Endothelial cell of umbilical vein (primary cell): ENCODE results near the gene SLC45A1. TPM values are rescaled to one million over a fixed set of nuclear protein-coding genes. Genes with fewer than 3 reads are reported as not detected.

Experiments
- BruUV-seq: library from RNA; stranded (reverse); fragments of 400-500 nt; replicated peaks from 2 replicates; lab custom pipeline; 2021; lab: Mats Ljungman, UMichigan
- CTCF ChIA-PET: fragments of 300-600, 350-600 bp; sonication (Branson Sonifier 250); formaldehyde crosslinking; loops from one replicate; lab custom pipeline; 2021; ENCODE audit warnings: antibody characterized with exemption, inconsistent platforms; lab: Charles Lee
- POLR2A ChIA-PET: fragments of 300-600, 350-600 bp; sonication (Branson Sonifier 250); formaldehyde crosslinking; loops from one replicate; lab custom pipeline; 2021; ENCODE audit warnings: antibody characterized with exemption, inconsistent platforms; lab: Charles Lee
- DNase-seq: peaks from one replicate; pipeline ENCODE4 v3.0.0-alpha.2; 2011; ENCODE audit warnings: low read depth, low spot score
- FAIRE-seq: peaks from 2 replicates; lab custom pipeline; 2011; peaks lifted over from hg19 to GRCh38; lab: Jason Lieb, UNC
- H2AFZ ChIP-seq: 2 replicates; pipeline ENCODE4 v1.6.0; 2012; ENCODE audit warnings: low read depth, low read length, control low read depth, inconsistent platforms
- H3K27ac ChIP-seq: 2 replicates; pipeline ENCODE4 v1.5.1; 2011; ENCODE audit warnings: low read depth, mild to moderate bottlenecking, control low read depth, low read length, moderate library complexity; ENCODE audit not compliant: insufficient read depth
- H3K27me3 ChIP-seq, 2 experiments: 2 replicates each; pipeline versions ENCODE4 v1.6.0 to v1.6.1; 2011; ENCODE audit warnings: low read length in 2 of 2, mixed read lengths in 1 of 2; ENCODE audit not compliant: control insufficient read depth in 2 of 2, insufficient read depth in 2 of 2
- H3K36me3 ChIP-seq, 2 experiments: 2 replicates in 1 of 2; 3 replicates in 1 of 2; pipeline ENCODE4 v1.5.1; 2011; ENCODE audit warnings: low read length in 2 of 2, mild to moderate bottlenecking in 1 of 2, moderate library complexity in 1 of 2; ENCODE audit not compliant: control insufficient read depth in 2 of 2, insufficient read depth in 2 of 2; ENCODE audit errors: extremely low read depth in 1 of 2
- H3K4me1 ChIP-seq: 3 replicates; pipeline ENCODE4 v1.5.1; 2011; ENCODE audit warnings: mild to moderate bottlenecking, low read length; ENCODE audit not compliant: control insufficient read depth, insufficient read depth; ENCODE audit errors: extremely low read depth
- H3K4me2 ChIP-seq: 2 replicates; pipeline ENCODE4 v1.6.1; 2011; ENCODE audit warnings: low read length, control low read depth, mixed read lengths; ENCODE audit not compliant: insufficient read depth
- H3K4me3 ChIP-seq, 3 experiments: fragments of 200-600 bp in 1 of 3; sonication (generic), shearing (Covaris generic) in 1 of 3; replicated peaks in 1 of 3; 2 replicates each; pipeline ENCODE4 v1.5.1; 2011 to 2016; ENCODE audit warnings: control low read depth in 3 of 3, low read length in 3 of 3, mild to moderate bottlenecking in 2 of 3, inconsistent platforms in 1 of 3, low read depth in 1 of 3, moderate library complexity in 1 of 3; ENCODE audit not compliant: insufficient read depth in 1 of 3
- H3K79me2 ChIP-seq: 2 replicates; pipeline ENCODE4 v1.6.0; 2012; ENCODE audit warnings: low read length, inconsistent platforms; ENCODE audit not compliant: control insufficient read depth, insufficient read depth
- H3K9ac ChIP-seq: replicated peaks from 2 replicates; pipeline ENCODE3; 2011; ENCODE audit warnings: low read length, control low read depth; ENCODE audit not compliant: insufficient read depth; ENCODE audit errors: extremely low read depth
- H3K9me1 ChIP-seq: replicated peaks from 3 replicates; pipeline ENCODE4 v1.6.0; 2011; ENCODE audit warnings: mild to moderate bottlenecking, low read length; ENCODE audit not compliant: control insufficient read depth, insufficient read depth; ENCODE audit errors: extremely low read depth
- H3K9me3 ChIP-seq: replicated peaks from 2 replicates; pipeline ENCODE4 v1.5.1; 2012; ENCODE audit warnings: low read length, inconsistent platforms; ENCODE audit not compliant: control insufficient read depth, insufficient read depth
- H4K20me1 ChIP-seq: replicated peaks from 2 replicates; pipeline ENCODE3; 2011; ENCODE audit warnings: mild to moderate bottlenecking, low read length; ENCODE audit not compliant: control insufficient read depth, insufficient read depth; ENCODE audit errors: extremely low read depth
- CTCF ChIP-seq, 2 donors: IDR thresholded peaks; 1 replicate in 1 of 2; 2 replicates in 1 of 2; pipeline ENCODE4 v1.5.1; 2011; ENCODE audit warnings: low read length in 2 of 2, mild to moderate bottlenecking in 2 of 2, moderate library complexity in 2 of 2, control low read depth in 1 of 2, inconsistent platforms in 1 of 2, low read depth in 1 of 2; ENCODE audit not compliant: insufficient read depth in 1 of 2; ENCODE audit errors: extremely low read depth in 1 of 2
- EZH2 ChIP-seq: IDR thresholded peaks from 2 replicates; pipeline ENCODE4 v1.6.1; 2012; ENCODE audit warnings: borderline replicate concordance, low read depth, mild to moderate bottlenecking, moderate library complexity, low read length, inconsistent platforms; ENCODE audit not compliant: severe bottlenecking
- FOS ChIP-seq: IDR thresholded peaks from 2 replicates; pipeline ENCODE4 v1.6.1; 2011; ENCODE audit warnings: mild to moderate bottlenecking, low read length, moderate library complexity, borderline replicate concordance; ENCODE audit not compliant: insufficient read depth
- GATA2 ChIP-seq: IDR thresholded peaks from 2 replicates; pipeline ENCODE4 v1.7.0; 2011; ENCODE audit warnings: low read depth, mild to moderate bottlenecking, moderate library complexity, mixed read lengths, low read length; ENCODE audit not compliant: insufficient read length, insufficient read depth
- JUN ChIP-seq: IDR thresholded peaks from 2 replicates; pipeline ENCODE4 v1.6.1; 2011; ENCODE audit warnings: borderline replicate concordance, low read depth; ENCODE audit not compliant: insufficient read length, insufficient read depth
- MYC ChIP-seq: IDR thresholded peaks from one replicate; pipeline ENCODE4 v1.6.1; 2011; ENCODE audit warnings: mild to moderate bottlenecking, low read depth, low read length
- POLR2A ChIP-seq: IDR thresholded peaks from 2 replicates; pipeline ENCODE4 v1.6.1; 2012; ENCODE audit warnings: low read depth, mild to moderate bottlenecking, control low read depth, low read length
- POLR2AphosphoS5 ChIP-seq: IDR thresholded peaks from 2 replicates; pipeline ENCODE4 v1.6.1; 2012; ENCODE audit warnings: low read depth, mild to moderate bottlenecking, control low read depth, low read length, moderate library complexity; ENCODE audit not compliant: insufficient read depth
- dilution Hi-C: fragments of 300-500 bp; cut with MboI; formaldehyde crosslinking; loops from one replicate; pipeline ENCODE4 v1.15.0; 2019; ENCODE audit warnings: low sequenced_read_pairs; ENCODE audit not compliant: extremely low pct_ligation_motif_present
- intact Hi-C: fragments of 100-400 bp; cut with micrococcal nuclease; formaldehyde crosslinking; loops from one replicate; pipeline ENCODE4 v1.10.0; 2022
- polyA plus RNA-seq, 4 experiments: library from polyadenylated mRNA; depleted of rRNA in 3 of 4; stranded (reverse) in 3 of 4; unstranded in 1 of 4; fragments of >200 nt; gene quantifications; 2 replicates each; pipeline versions ENCODE4 v1.2.1 to v1.2.3, GENCODE V29; 2011 to 2012; ENCODE audit warnings: missing spikeins in 1 of 4
- total RNA-seq: library from RNA; stranded (reverse); gene quantifications from 2 replicates; pipeline ENCODE4 v1.2.3, GENCODE V29; 2021
- TF ChIP-seq, protein P1 (sequence below): IDR thresholded peaks from 2 replicates; pipeline ENCODE4 v1.6.1; 2011; ENCODE audit not compliant: insufficient read depth, insufficient read length

The SLC45A1 gene
- total and polyA plus RNA-seq, 2 donors (not counting 3 experiments of a cell fraction or from before 2014, with no cell fraction given): 1.3 to 1.4 TPM

GRCh38 chr1:8303876-8304275 lies 14.0 kb upstream of the SLC45A1 start:
- no peaks in the 10 kb centered on the region for H3K9me3 ChIP-seq
- dilution Hi-C loops: no loop called here
- no peak overlapping the region for H2AFZ ChIP-seq
- CTCF ChIA-PET: interaction anchor here (1.3 kb wide), 1 partner anchor 328 kb away, joined by 4 read pairs; no protein-coding TSS in a partner anchor
- no peak overlapping the region for H3K9ac ChIP-seq
- H3K27me3 ChIP-seq: peaks cover 0 to 2% of the 10 kb centered on the region in 2 experiments
- FAIRE-seq (no peak), DNase-seq (no peak)
- H3K27ac ChIP-seq: no peak overlapping the region
- POLR2A ChIA-PET: no interaction called here
- no TSS peak for BruUV-seq
- no peak for TF ChIP-seq JUN
- TF ChIP-seq MYC: no peak
- TF ChIP-seq CTCF (IDR thresholded peaks at IDR 0.05; ENCODE audit: extremely low read depth in 1 of 2, insufficient read depth in 1 of 2, low read depth in 1 of 2, low read length in 2 of 2): no peak
- TF ChIP-seq POLR2A: no peak
- TF ChIP-seq, protein P1, sequence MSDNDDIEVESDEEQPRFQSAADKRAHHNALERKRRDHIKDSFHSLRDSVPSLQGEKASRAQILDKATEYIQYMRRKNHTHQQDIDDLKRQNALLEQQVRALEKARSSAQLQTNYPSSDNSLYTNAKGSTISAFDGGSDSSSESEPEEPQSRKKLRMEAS: no peak
- TF ChIP-seq GATA2: no peak
- no peak for TF ChIP-seq EZH2
- TF ChIP-seq FOS: no peak
- no peak for TF ChIP-seq POLR2AphosphoS5
- H3K4me1 ChIP-seq: no peaks in the 10 kb centered on the region
- no peaks in the 10 kb centered on the region for H4K20me1 ChIP-seq
- H3K4me3 ChIP-seq: no peak overlapping the region
- no peaks in the 10 kb centered on the region for H3K9me1 ChIP-seq
- H3K4me2 ChIP-seq: no peak overlapping the region
- no peaks in the 10 kb centered on the region for H3K36me3 ChIP-seq
- intact Hi-C loops: no loop called here
- no peaks in the 10 kb centered on the region for H3K79me2 ChIP-seq
